ENCODE measurements around the gene FGFR4.
A peak's percentile ranks its signal among the peaks of the same experiment; 100 is the strongest.

FGFR4 gene

GRCh38 chr5:177067503-177067902 is 19.2 kb upstream of the FGFR4 start:
- no peak overlapping the region for H3K4me3 ChIP-seq (ENCODE audit: low read depth, low read length)
- no peak for TF ChIP-seq CTCF (IDR thresholded peaks at IDR 0.05; ENCODE audit: low read depth, low read length, missing control alignments)
- DNase-seq (ENCODE audit: low read depth) = no peak

GRCh38 chr5:177070536-177071191 is 16.1 kb upstream of the FGFR4 start:
- H3K4me3 ChIP-seq (ENCODE audit: low read depth, low read length) = no peak overlapping the region
- TF ChIP-seq CTCF (IDR thresholded peaks at IDR 0.05; ENCODE audit: low read depth, low read length, missing control alignments) = no peak
- DNase-seq (ENCODE audit: low read depth) = no peak

- peak; percentile 85 for TF ChIP-seq CTCF (IDR thresholded peaks at IDR 0.05; ENCODE audit: low read depth, low read length, missing control alignments)
- H3K4me3 ChIP-seq (ENCODE audit: low read depth, low read length) = no peak overlapping the region
- peak; percentile 51 for DNase-seq (ENCODE audit: low read depth)
Measured at GRCh38 chr5:177071666-177072385, 14.9 kb upstream of the FGFR4 start.

- TF ChIP-seq CTCF (IDR thresholded peaks at IDR 0.05; ENCODE audit: low read depth, low read length, missing control alignments) = no peak
- no peak for DNase-seq (ENCODE audit: low read depth)
- no peak overlapping the region for H3K4me3 ChIP-seq (ENCODE audit: low read depth, low read length)
Measured at GRCh38 chr5:177077335-177077734, 9.4 kb upstream of the FGFR4 start.

- no peak for DNase-seq (ENCODE audit: low read depth)
- TF ChIP-seq CTCF (IDR thresholded peaks at IDR 0.05; ENCODE audit: low read depth, low read length, missing control alignments) = no peak
- H3K4me3 ChIP-seq (ENCODE audit: low read depth, low read length) = no peak overlapping the region
Measured at GRCh38 chr5:177079606-177080005, 7.1 kb upstream of the FGFR4 start.

GRCh38 chr5:177080265-177080664 is 6.5 kb upstream of the FGFR4 start:
- no peak for DNase-seq (ENCODE audit: low read depth)
- H3K4me3 ChIP-seq (ENCODE audit: low read depth, low read length) = no peak overlapping the region
- TF ChIP-seq CTCF (IDR thresholded peaks at IDR 0.05; ENCODE audit: low read depth, low read length, missing control alignments) = no peak

- H3K4me3 ChIP-seq (ENCODE audit: low read depth, low read length) = no peak overlapping the region
- no peak for TF ChIP-seq CTCF (IDR thresholded peaks at IDR 0.05; ENCODE audit: low read depth, low read length, missing control alignments)
- DNase-seq (ENCODE audit: low read depth) = no peak
Measured at GRCh38 chr5:177081859-177082258, 4.9 kb upstream of the FGFR4 start.
